ENCODE results near the gene SPATA2.
"Not testable (repeated sequence)": the region's sequence is repeated elsewhere in the genome, so short reads cannot be mapped to it uniquely, and the experiment has no call there.

SPATA2 gene

GRCh38 chr20:49885558-49886332, 29.6 kb downstream of the SPATA2 start:
- DNase-seq (ENCODE audit: low read depth) = no peak

- DNase-seq (ENCODE audit: low read depth) = no peak
These were observed 32.0 kb downstream of the SPATA2 start for GRCh38 chr20:49883246-49883802.

GRCh38 chr20:49882171-49882970, 33.0 kb downstream of the SPATA2 start:
- no peak for DNase-seq (ENCODE audit: low read depth)

- DNase-seq (ENCODE audit: low read depth) = no peak
These were observed 34.4 kb downstream of the SPATA2 start for GRCh38 chr20:49880724-49881445.

- no peak for DNase-seq (ENCODE audit: low read depth)
These were observed 35.2 kb downstream of the SPATA2 start for GRCh38 chr20:49880177-49880576.

- no peak for DNase-seq (ENCODE audit: low read depth)
These were observed 36.4 kb downstream of the SPATA2 start for GRCh38 chr20:49878977-49879376.

GRCh38 chr20:49877386-49877921, 37.9 kb downstream of the SPATA2 start:
- no peak for DNase-seq (ENCODE audit: low read depth)

- DNase-seq (ENCODE audit: low read depth) = no peak
These were observed 40.6 kb downstream of the SPATA2 start for GRCh38 chr20:49874696-49875095.

- DNase-seq (ENCODE audit: low read depth) = no peak
These were observed 43.3 kb downstream of the SPATA2 start for GRCh38 chr20:49872056-49872455.

GRCh38 chr20:49871391-49871948, 43.9 kb downstream of the SPATA2 start:
- no peak for DNase-seq (ENCODE audit: low read depth)

GRCh38 chr20:49870261-49870660, 45.1 kb downstream of the SPATA2 start:
- DNase-seq (ENCODE audit: low read depth) = no peak

GRCh38 chr20:49868964-49869363, 46.4 kb downstream of the SPATA2 start:
- DNase-seq (ENCODE audit: low read depth) = no peak

GRCh38 chr20:49868538-49868937, 46.8 kb downstream of the SPATA2 start:
- no peak for DNase-seq (ENCODE audit: low read depth)

- no peak for DNase-seq (ENCODE audit: low read depth)
These were observed 47.7 kb downstream of the SPATA2 start for GRCh38 chr20:49867453-49868215.

- peak; percentile 94 for DNase-seq (ENCODE audit: low read depth)
These were observed 49.3 kb downstream of the SPATA2 start for GRCh38 chr20:49866051-49866450.

GRCh38 chr20:49865559-49865958, 49.8 kb downstream of the SPATA2 start:
- DNase-seq (ENCODE audit: low read depth) = peak; percentile 73

- DNase-seq (ENCODE audit: low read depth) = no peak
These were observed 51.7 kb downstream of the SPATA2 start for GRCh38 chr20:49863666-49864065.

GRCh38 chr20:49862607-49863200, 52.6 kb downstream of the SPATA2 start:
- DNase-seq (ENCODE audit: low read depth) = no peak

GRCh38 chr20:49861232-49861631, 54.1 kb downstream of the SPATA2 start:
- not testable (repeated sequence) for DNase-seq (ENCODE audit: low read depth)

- DNase-seq (ENCODE audit: low read depth) = no peak
These were observed 55.5 kb downstream of the SPATA2 start for GRCh38 chr20:49859807-49860206.

GRCh38 chr20:49859011-49859410, 56.3 kb downstream of the SPATA2 start:
- DNase-seq (ENCODE audit: low read depth) = no peak

Measured in GM04503 (cell line).